Neural cell (in vitro differentiated cells): ENCODE results near the gene WNT5B.

ENCODE experiments used
- CTCF ChIP-seq: fragments of 450-650 bp; IDR thresholded peaks from 2 replicates; pipeline ENCODE4 v1.5.1; 2014; ENCODE audit warnings: antibody characterized with exemption, mild to moderate bottlenecking, moderate library complexity; ENCODE audit not compliant: poor library complexity, severe bottlenecking
- EZH2 ChIP-seq: fragments of 200-600, 300-800 bp; shearing (Covaris generic), sonication (generic); IDR thresholded peaks from 2 replicates; pipeline ENCODE4 v1.6.1; 2014; ENCODE audit warnings: antibody characterized with exemption, low read length, borderline replicate concordance, mild to moderate bottlenecking; ENCODE audit not compliant: insufficient read depth, poor library complexity, severe bottlenecking
- POLR2AphosphoS5 ChIP-seq: IDR thresholded peaks from 2 replicates; pipeline ENCODE4 v1.6.1; 2012
- RAD21 ChIP-seq: fragments of 450-650 bp; conservative IDR thresholded peaks from 2 replicates; pipeline ENCODE4 v1.6.1; 2014; ENCODE audit warnings: antibody characterized with exemption, mild to moderate bottlenecking, moderate library complexity

GRCh38 chr12:1622406-1622805 lies 6.6 kb upstream of the WNT5B start:
- TF ChIP-seq CTCF: no peak
- no peak for TF ChIP-seq RAD21
- no peak for TF ChIP-seq EZH2
- no peak for TF ChIP-seq POLR2AphosphoS5
